ENCODE results near the gene GGT7. TPM values are rescaled to one million over a fixed set of nuclear protein-coding genes. Genes with fewer than 3 reads are reported as not detected.

Gene GGT7
- total and polyA plus RNA-seq, 2 of the 4 experiments (the other 2 are of a cell fraction) = 3.4 to 25.9 TPM

- Histone ChIP-seq H4K91ac (ENCODE audit: insufficient read depth, low read depth, low read length) (no peak overlapping the region), H3K4me2 (ENCODE audit: low read depth, low read length) (no peak overlapping the region), H4K5ac (ENCODE audit: low read depth, low read length) (no peak overlapping the region), H3K9me1 (ENCODE audit: insufficient read depth, low read length) (no peaks in the 10 kb centered on the region; the same call in none of the 2 replicates), H3K4me1 (ENCODE audit: control insufficient read depth, insufficient read depth, low read length) (peaks cover 9% of the 10 kb centered on the region; the same call in 1 of the 2 replicates), H3K9me3 (ENCODE audit: control insufficient read depth, insufficient read depth, low read length) (no peaks in the 10 kb centered on the region), H4K8ac (ENCODE audit: low read depth in 2 of 2, low read length in 2 of 2) (no peak overlapping the region), H2AFZ (replicated peaks; ENCODE audit: low read length, poor library complexity) (no peak overlapping the region), H2BK120ac (ENCODE audit: low read depth, low read length) (no peak overlapping the region), H3K56ac (ENCODE audit: extremely low read depth, insufficient read depth, low read length) (no peak overlapping the region), H2AK5ac (ENCODE audit: low read depth, low read length) (no peak overlapping the region), H2BK20ac (ENCODE audit: low read depth, low read length) (no peak overlapping the region), H3K4me3 (ENCODE audit: insufficient read depth, low read depth, low read length) (no peak overlapping the region), H3K18ac (ENCODE audit: low read depth, low read length) (no peak overlapping the region), H2BK15ac (ENCODE audit: low read depth, low read length) (0 out of 3 replicates have a peak overlapping the region, but pooled peaks have one; percentile 37), H2BK5ac (ENCODE audit: low read depth, low read length, poor library complexity, severe bottlenecking) (no peak overlapping the region), H3K23ac (ENCODE audit: low read depth, low read length) (no peak overlapping the region), H3K79me1 (ENCODE audit: low read depth in 1 of 2, low read length in 2 of 2) (peaks cover 16 to 21% of the 10 kb centered on the region in 2 experiments; a peak in 3 of 4 replicates), H3K4ac (ENCODE audit: low read depth, low read length) (no peak overlapping the region), H2AK9ac (replicated peaks; ENCODE audit: low read depth, low read length, poor library complexity) (no peak overlapping the region), H4K20me1 (ENCODE audit: insufficient read depth, low read length) (no peaks in the 10 kb centered on the region), H3K36me3 (ENCODE audit: control insufficient read depth, insufficient read depth, low read length) (peaks cover 5% of the 10 kb centered on the region), H3K14ac (replicated peaks; ENCODE audit: low read depth, low read length) (no peak overlapping the region), H3K27ac (ENCODE audit: insufficient read depth, low read length) (no peak overlapping the region), H3K9ac (ENCODE audit: low read depth, low read length) (no peak overlapping the region), H3K27me3 (ENCODE audit: control insufficient read depth, insufficient read depth, low read length) (no peaks in the 10 kb centered on the region)
- no CpG with 5 or more reads among the region's 1 CpG for WGBS, 2 experiments (ENCODE audit: extremely low coverage in 2 of 2, insufficient read length in 1 of 2)
- intact Hi-C loops (cut with micrococcal nuclease) (no loop called here), dilution Hi-C loops (cut with HindIII; ENCODE audit: low sequenced_read_pairs, unreplicated experiment) (no loop called here), in situ Hi-C loops (cut with MboI; ENCODE audit: low sequenced_read_pairs) (no loop called here)
- POLR2A ChIA-PET (ENCODE audit: unreplicated experiment) = interaction anchor here (0.6 kb wide), 1 partner anchor 576 kb away, joined by 4 read pairs; no protein-coding TSS in a partner anchor
- no peak for DNase-seq
- no peak for ATAC-seq (ENCODE audit: low read depth)
- BruUV-seq (replicated peaks) = no TSS peak
- no peak for TF ChIP-seq MXI1 (IDR thresholded peaks at IDR 0.05; ENCODE audit: borderline replicate concordance, low read depth, low read length)
- no peak for TF ChIP-seq POLR2A (IDR thresholded peaks at IDR 0.05; ENCODE audit: low read depth, low read length)
- no peak for TF ChIP-seq BHLHE40 (IDR thresholded peaks at IDR 0.05; ENCODE audit: low read depth, low read length)
- no peak for TF ChIP-seq RCOR1 (IDR thresholded peaks at IDR 0.05; ENCODE audit: insufficient replicate concordance, low read length)
- CTCF ChIA-PET = interaction anchor here (0.7 kb wide), 1 partner anchor 14 kb away, joined by 3 read pairs; no protein-coding TSS in a partner anchor
These were observed 15.8 kb upstream of the GGT7 start for GRCh38 chr20:34888468-34888867.
